ENCODE results near the gene SF1. TPM values are rescaled to one million over a fixed set of nuclear protein-coding genes. Genes with fewer than 3 reads are reported as not detected.
A peak's percentile ranks its signal among the peaks of the same experiment; 100 is the strongest.

SF1 gene
- total and polyA plus RNA-seq, 2 of the 8 experiments (the other 6 are each of a cell fraction or from before 2014, with no cell fraction given): 72.7 to 353 TPM

- Histone ChIP-seq H3K27ac (ENCODE audit: low read depth, low read length) (no peak overlapping the region; the same call in 1 of the 2 replicates), H2AFZ (ENCODE audit: low read length) (peak overlapping the region; percentile 87), H2BK120ac (replicated peaks; ENCODE audit: low read depth, low read length) (no peak overlapping the region), H3K9me3 (ENCODE audit: insufficient read depth in 2 of 2, low read depth in 1 of 2, low read length in 1 of 2) (no peaks in the 10 kb centered on the region), H3K27me3 (replicated peaks in 1 of 4; ENCODE audit: control insufficient read depth in 3 of 4, extremely low read depth in 1 of 4, insufficient read depth in 3 of 4, low read length in 3 of 4) (no peaks in the 10 kb centered on the region), H4K91ac (replicated peaks; ENCODE audit: insufficient read length, low read length) (peak overlapping the region; percentile 65), H3K4me1 (replicated peaks in 1 of 4; ENCODE audit: control insufficient read depth in 3 of 4, insufficient read depth in 4 of 4, low read length in 3 of 4) (peaks cover 0 to 7% (median 2%) of the 10 kb centered on the region in 4 experiments; a peak in 5 of 7 replicates), H2BK20ac (ENCODE audit: low read length) (no peak overlapping the region), H3K4me3 (ENCODE audit: extremely low read depth in 1 of 4, insufficient read depth in 2 of 4, low read depth in 3 of 4, low read length in 4 of 4) (peak overlapping the region; percentile 1 to 93 (median 30); a peak in 6 of 8 replicates), H3K79me1 (ENCODE audit: low read depth, low read length) (peaks cover 2% of the 10 kb centered on the region), H3K36me3 (ENCODE audit: control insufficient read depth in 2 of 4, insufficient read depth in 4 of 4, low read length in 3 of 4) (peaks cover 0 to 10% (median 5%) of the 10 kb centered on the region in 4 experiments; a peak in 4 of 8 replicates), H4K5ac (ENCODE audit: insufficient read length, low read depth, low read length) (no peak overlapping the region), H2BK5ac (ENCODE audit: low read depth, low read length) (no peak overlapping the region), H3K23ac (ENCODE audit: insufficient read length) (no peak overlapping the region), H2BK12ac (ENCODE audit: low read depth, low read length) (no peak overlapping the region), H3K4me2 (ENCODE audit: insufficient read depth in 1 of 2, low read depth in 2 of 2, low read length in 2 of 2) (peak overlapping the region; percentile 4 to 68), H3K9ac (replicated peaks in 1 of 4; ENCODE audit: extremely low read depth in 1 of 4, low read depth in 3 of 4, low read length in 3 of 4) (no peak overlapping the region), H3K14ac (ENCODE audit: insufficient read length) (no peak overlapping the region), H3K18ac (ENCODE audit: extremely low read depth, low read length) (no peak overlapping the region), H2AK5ac (ENCODE audit: low read depth, low read length) (no peak overlapping the region), H3K4ac (replicated peaks; ENCODE audit: insufficient read length, low read depth, low read length) (no peak overlapping the region), H3K56ac (replicated peaks; ENCODE audit: insufficient read length, low read depth, low read length) (no peak overlapping the region), H4K20me1 (replicated peaks in 1 of 2; ENCODE audit: control insufficient read depth in 1 of 2, insufficient read depth in 2 of 2, low read length in 2 of 2) (peaks cover 0 to 7% of the 10 kb centered on the region in 2 experiments), H4K8ac (ENCODE audit: extremely low read depth, insufficient read depth, low read length) (peak overlapping the region; percentile 39; the same call in 1 of the 2 replicates), H2BK15ac (ENCODE audit: low read length) (no peak overlapping the region), H3K79me2 (ENCODE audit: control insufficient read depth in 1 of 2, insufficient read depth in 2 of 2, low read length in 2 of 2) (no peaks in the 10 kb centered on the region; a peak in 1 of 4 replicates), H3K23me2 (ENCODE audit: low read depth, low read length) (peaks cover 8% of the 10 kb centered on the region; the same call in 1 of the 2 replicates)
- ChIA-PET CTCF (ENCODE audit: partially characterized antibody) (interaction anchor here (1.3 to 4.0 kb wide), 7 partner anchors 21 to 85 kb away, joined by 3 to 24 read pairs (median 5); partner anchors contain the start of gene CDC42BPG), POLR2A (ENCODE audit: partially characterized antibody) (interaction anchor here (0.6 to 2.6 kb wide), 14 partner anchors 10 to 306 kb away, joined by 3 to 13 read pairs (median 4); partner anchors contain the start of genes BATF2, CDC42BPG, PPP2R5B and SF1)
- peak; percentile 73 for TF ChIP-seq TEAD4 (IDR thresholded peaks at IDR 0.05; ENCODE audit: low read depth, low read length)
- TF ChIP-seq EGR1 (IDR thresholded peaks at IDR 0.05; ENCODE audit: borderline replicate concordance, low read depth, low read length): no peak
- TF ChIP-seq CBX5 (IDR thresholded peaks at IDR 0.05; ENCODE audit: low read depth, low read length): no peak
- TF ChIP-seq E2F6 (IDR thresholded peaks at IDR 0.05): peak; percentile 66
- TF ChIP-seq MAX (IDR thresholded peaks at IDR 0.05): peak; percentile 81
- TF ChIP-seq ZNF274 (IDR thresholded peaks at IDR 0.05; ENCODE audit: borderline replicate concordance, extremely low read depth, low read length): no peak
- peak in 1 of 2 experiments; percentile 26; a peak in 1 of 4 replicates for TF ChIP-seq SIN3A (conservative IDR thresholded peaks at IDR 0.05 in 1 of 2, IDR thresholded peaks at IDR 0.05 in 1 of 2; ENCODE audit: low read depth in 1 of 2, low read length in 2 of 2)
- 48% methylated on average over 14 of the region's 17 CpGs; no CpG with 5 or more reads in 1 of the 2 experiments for WGBS, 2 experiments (ENCODE audit: extremely low coverage in 1 of 2, insufficient coverage in 1 of 2, insufficient read length in 1 of 2, insufficient replicate concordance in 2 of 2, low coverage in 1 of 2, low lambda C conversion rate in 2 of 2, missing lambda C conversion rate in 1 of 2)
- DNase-seq (ENCODE audit: low read depth in 1 of 2, low spot score in 2 of 2) (no peak), FAIRE-seq (no peak)
Observed at GRCh38 chr11:64810891-64811272, 32.5 kb upstream of the SF1 start.

Measured in H1 (cell line).